ENCODE data around the gene RNF213. TPM values are rescaled to one million over a fixed set of nuclear protein-coding genes. Genes with fewer than 3 reads are reported as not detected.

The RNF213 gene
- total RNA-seq, 1 experiment from 2014 or later = 70.5 TPM

GRCh38 chr17:80216473-80217456 is 43.9 kb upstream of the RNF213 start (continued):
- TF ChIP-seq, protein P1, sequence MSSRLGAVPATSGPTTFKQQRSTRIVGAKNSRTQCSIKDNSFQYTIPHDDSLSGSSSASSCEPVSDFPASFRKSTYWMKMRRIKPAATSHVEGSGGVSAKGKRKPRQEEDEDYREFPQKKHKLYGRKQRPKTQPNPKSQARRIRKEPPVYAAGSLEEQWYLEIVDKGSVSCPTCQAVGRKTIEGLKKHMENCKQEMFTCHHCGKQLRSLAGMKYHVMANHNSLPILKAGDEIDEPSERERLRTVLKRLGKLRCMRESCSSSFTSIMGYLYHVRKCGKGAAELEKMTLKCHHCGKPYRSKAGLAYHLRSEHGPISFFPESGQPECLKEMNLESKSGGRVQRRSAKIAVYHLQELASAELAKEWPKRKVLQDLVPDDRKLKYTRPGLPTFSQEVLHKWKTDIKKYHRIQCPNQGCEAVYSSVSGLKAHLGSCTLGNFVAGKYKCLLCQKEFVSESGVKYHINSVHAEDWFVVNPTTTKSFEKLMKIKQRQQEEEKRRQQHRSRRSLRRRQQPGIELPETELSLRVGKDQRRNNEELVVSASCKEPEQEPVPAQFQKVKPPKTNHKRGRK (CRISPR knock-in tag; IDR thresholded peaks at IDR 0.05; ENCODE audit: borderline replicate concordance) = no peak
- TF ChIP-seq, protein P2, sequence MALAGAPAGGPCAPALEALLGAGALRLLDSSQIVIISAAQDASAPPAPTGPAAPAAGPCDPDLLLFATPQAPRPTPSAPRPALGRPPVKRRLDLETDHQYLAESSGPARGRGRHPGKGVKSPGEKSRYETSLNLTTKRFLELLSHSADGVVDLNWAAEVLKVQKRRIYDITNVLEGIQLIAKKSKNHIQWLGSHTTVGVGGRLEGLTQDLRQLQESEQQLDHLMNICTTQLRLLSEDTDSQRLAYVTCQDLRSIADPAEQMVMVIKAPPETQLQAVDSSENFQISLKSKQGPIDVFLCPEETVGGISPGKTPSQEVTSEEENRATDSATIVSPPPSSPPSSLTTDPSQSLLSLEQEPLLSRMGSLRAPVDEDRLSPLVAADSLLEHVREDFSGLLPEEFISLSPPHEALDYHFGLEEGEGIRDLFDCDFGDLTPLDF (CRISPR knock-in tag; IDR thresholded peaks at IDR 0.05) = no peak
- TF ChIP-seq ZNF138 (CRISPR knock-in tag; conservative IDR thresholded peaks at IDR 0.05) (no peak), MYBL2 (CRISPR knock-in tag; IDR thresholded peaks at IDR 0.05) (no peak), SMAD3 (CRISPR knock-in tag; IDR thresholded peaks at IDR 0.05; ENCODE audit: borderline replicate concordance) (no peak), KAT7 (CRISPR knock-in tag; IDR thresholded peaks at IDR 0.05; ENCODE audit: borderline replicate concordance) (no peak), TEAD4 (CRISPR knock-in tag; IDR thresholded peaks at IDR 0.05) (no peak)
- TF ChIP-seq, protein P3, sequence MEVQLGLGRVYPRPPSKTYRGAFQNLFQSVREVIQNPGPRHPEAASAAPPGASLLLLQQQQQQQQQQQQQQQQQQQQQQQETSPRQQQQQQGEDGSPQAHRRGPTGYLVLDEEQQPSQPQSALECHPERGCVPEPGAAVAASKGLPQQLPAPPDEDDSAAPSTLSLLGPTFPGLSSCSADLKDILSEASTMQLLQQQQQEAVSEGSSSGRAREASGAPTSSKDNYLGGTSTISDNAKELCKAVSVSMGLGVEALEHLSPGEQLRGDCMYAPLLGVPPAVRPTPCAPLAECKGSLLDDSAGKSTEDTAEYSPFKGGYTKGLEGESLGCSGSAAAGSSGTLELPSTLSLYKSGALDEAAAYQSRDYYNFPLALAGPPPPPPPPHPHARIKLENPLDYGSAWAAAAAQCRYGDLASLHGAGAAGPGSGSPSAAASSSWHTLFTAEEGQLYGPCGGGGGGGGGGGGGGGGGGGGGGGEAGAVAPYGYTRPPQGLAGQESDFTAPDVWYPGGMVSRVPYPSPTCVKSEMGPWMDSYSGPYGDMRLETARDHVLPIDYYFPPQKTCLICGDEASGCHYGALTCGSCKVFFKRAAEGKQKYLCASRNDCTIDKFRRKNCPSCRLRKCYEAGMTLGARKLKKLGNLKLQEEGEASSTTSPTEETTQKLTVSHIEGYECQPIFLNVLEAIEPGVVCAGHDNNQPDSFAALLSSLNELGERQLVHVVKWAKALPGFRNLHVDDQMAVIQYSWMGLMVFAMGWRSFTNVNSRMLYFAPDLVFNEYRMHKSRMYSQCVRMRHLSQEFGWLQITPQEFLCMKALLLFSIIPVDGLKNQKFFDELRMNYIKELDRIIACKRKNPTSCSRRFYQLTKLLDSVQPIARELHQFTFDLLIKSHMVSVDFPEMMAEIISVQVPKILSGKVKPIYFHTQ (CRISPR knock-in tag; IDR thresholded peaks at IDR 0.05) = no peak

- TF ChIP-seq ATF2 (CRISPR knock-in tag; IDR thresholded peaks at IDR 0.05; ENCODE audit: borderline replicate concordance, low read depth) = no peak
- CTCF ChIA-PET = no interaction called here
- peaks cover 7% of the 10 kb centered on the region for H3K36me3 Mint-ChIP-seq
- no peaks in the 10 kb centered on the region for H3K9me3 Mint-ChIP-seq
- no peak overlapping the region for H3K27ac Mint-ChIP-seq
- H3K4me3 Mint-ChIP-seq = no peak overlapping the region
- DNase-seq (ENCODE audit: low spot score) = no peak
- H3K4me1 Mint-ChIP-seq = peaks cover 5% of the 10 kb centered on the region
- no peak for ATAC-seq
- POLR2A ChIA-PET = interaction anchor here (0.7 kb wide), 1 partner anchor 33 kb away, joined by 4 read pairs; no protein-coding TSS in a partner anchor
- H3K27me3 Mint-ChIP-seq (ENCODE audit: low read depth) = no peaks in the 10 kb centered on the region
Measured at GRCh38 chr17:80217703-80218362, 42.8 kb upstream of the RNF213 start.

GRCh38 chr17:80218391-80218790 is 42.3 kb upstream of the RNF213 start:
- Mint-ChIP-seq H3K9me3 (no peaks in the 10 kb centered on the region), H3K27me3 (ENCODE audit: low read depth) (no peaks in the 10 kb centered on the region), H3K4me3 (peak overlapping the region; percentile 91), H3K36me3 (peaks cover 7% of the 10 kb centered on the region), H3K4me1 (peaks cover 5% of the 10 kb centered on the region), H3K27ac (no peak overlapping the region)
- ChIA-PET POLR2A (no interaction called here), CTCF (no interaction called here)
- no peak for ATAC-seq
- no peak for TF ChIP-seq FOXJ3 (CRISPR knock-in tag; IDR thresholded peaks at IDR 0.05; ENCODE audit: borderline replicate concordance)
- no peak for TF ChIP-seq NR3C1 (CRISPR knock-in tag; conservative IDR thresholded peaks at IDR 0.05; ENCODE audit: low read depth)
- TF ChIP-seq ZNF219 (CRISPR knock-in tag; IDR thresholded peaks at IDR 0.05; ENCODE audit: borderline replicate concordance) = no peak
- no peak for TF ChIP-seq ATF2 (CRISPR knock-in tag; IDR thresholded peaks at IDR 0.05; ENCODE audit: borderline replicate concordance, low read depth)
- TF ChIP-seq CREB1 (CRISPR knock-in tag; IDR thresholded peaks at IDR 0.05) = no peak
- TF ChIP-seq, protein P2 (CRISPR knock-in tag; IDR thresholded peaks at IDR 0.05) = no peak
- DNase-seq (ENCODE audit: low spot score) = no peak

Data from WTC11 (cell line).